ENCODE data around the gene ARHGEF16.

ARHGEF16 gene

DNA sequence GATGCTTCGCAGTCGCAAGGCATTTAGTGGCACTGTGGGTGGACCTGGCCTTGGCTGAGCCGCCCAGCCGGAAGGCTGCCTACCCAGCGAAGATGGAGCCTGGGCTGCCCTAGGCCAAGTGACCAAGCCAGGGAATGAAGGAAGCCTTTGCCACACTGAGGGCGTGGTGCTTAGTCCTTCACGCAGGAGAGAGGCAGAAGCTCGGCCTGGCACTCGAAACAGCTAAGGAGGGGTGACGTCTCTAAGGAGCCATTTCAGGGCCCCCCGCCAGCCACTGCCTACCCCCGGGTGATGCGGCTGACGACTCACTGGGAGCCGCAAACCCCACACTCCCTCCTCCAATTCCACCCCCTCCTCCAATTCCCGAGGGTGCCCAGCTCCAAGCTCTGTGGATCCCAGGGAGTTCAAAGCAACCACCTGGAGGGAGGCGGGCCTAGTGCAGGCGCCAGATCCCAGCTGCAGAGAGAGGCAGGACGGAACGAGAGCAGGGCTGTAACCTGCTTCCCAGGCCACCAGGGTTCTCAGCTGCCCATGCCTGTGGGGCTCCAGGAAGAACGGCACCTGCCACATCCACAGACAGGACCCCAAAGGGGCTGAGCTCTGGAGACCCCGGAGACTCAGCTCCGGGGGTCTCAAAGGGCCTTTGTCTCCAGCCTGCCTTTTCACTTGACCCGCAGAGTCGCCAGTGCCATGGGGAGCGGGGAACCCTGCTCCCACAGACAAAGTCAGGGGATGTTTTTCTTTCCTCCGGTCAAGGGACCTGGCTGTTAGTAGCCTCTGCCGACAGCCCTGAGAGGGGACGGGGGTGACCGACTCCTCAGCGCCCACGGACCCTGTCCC lies 75.8 kb downstream of the ARHGEF16 start:
- peak overlapping the region; percentile 84 for H3K27ac ChIP-seq
- no peak for TF ChIP-seq ZFX (IDR thresholded peaks at IDR 0.05; ENCODE audit: borderline replicate concordance)
- TF ChIP-seq CTCF (IDR thresholded peaks at IDR 0.05) = no peak; the same call in 1 of the 2 replicates
